GM18951 (cell line): ENCODE measurements around the gene RAB6B.

ENCODE experiments used
- POLR2A ChIP-seq: IDR thresholded peaks from 4 replicates; pipeline ENCODE4 v1.6.1; 2011; ENCODE audit warnings: mild to moderate bottlenecking; ENCODE audit not compliant: insufficient read length, insufficient read depth; ENCODE audit errors: extremely low read depth
- in situ Hi-C: fragments of 300-500 bp; cut with MboI; formaldehyde crosslinking; loops from one replicate; pipeline ENCODE4 v1.12.0; 2022; ENCODE audit warnings: low sequenced_read_pairs, mixed read lengths, inconsistent platforms; ENCODE audit not compliant: unreplicated experiment

Gene RAB6B

DNA sequence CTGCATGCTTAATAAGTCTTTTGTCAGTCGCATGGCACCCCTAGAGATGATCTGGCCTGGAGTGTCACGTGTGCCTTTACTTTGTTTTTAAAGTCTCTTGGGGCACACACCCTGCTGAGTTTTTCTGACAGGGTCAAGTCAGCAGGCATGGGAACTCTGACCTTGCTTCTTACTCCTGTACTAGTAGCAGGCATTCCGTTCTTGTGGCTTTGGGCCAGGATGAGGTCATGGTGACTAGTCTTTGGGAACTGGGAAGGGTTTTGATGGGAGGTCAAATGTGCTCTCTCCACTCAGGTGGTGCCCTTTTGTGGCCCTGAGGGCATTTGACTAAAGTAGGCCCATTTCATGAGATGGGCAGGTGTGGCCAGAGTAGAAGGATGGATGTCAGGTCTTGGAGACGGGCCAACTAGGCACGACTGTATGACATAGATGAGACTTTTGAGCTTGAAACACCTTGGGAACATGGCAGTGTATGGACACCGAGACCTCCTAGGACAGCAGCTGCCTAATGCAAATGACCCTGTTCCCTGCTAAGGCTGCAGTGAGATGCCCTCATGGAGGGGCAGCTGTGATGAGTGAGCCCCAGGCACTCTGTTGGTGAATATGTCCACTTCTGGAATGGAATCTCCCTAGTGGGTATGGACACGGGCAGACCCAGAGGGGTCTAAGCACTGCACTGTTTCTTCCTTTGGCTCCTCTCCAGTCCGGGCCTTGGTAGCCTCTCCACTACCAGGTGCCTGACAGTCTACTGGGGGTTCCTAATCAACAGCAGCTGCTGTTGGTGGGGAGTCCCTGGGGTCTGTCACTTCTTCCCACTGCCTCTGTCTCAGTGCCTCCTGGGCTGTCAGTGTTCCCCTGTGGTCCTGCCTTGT is 73.7 kb downstream of the RAB6B start:
- no peak for TF ChIP-seq POLR2A
- in situ Hi-C loops = no loop called here

DNA sequence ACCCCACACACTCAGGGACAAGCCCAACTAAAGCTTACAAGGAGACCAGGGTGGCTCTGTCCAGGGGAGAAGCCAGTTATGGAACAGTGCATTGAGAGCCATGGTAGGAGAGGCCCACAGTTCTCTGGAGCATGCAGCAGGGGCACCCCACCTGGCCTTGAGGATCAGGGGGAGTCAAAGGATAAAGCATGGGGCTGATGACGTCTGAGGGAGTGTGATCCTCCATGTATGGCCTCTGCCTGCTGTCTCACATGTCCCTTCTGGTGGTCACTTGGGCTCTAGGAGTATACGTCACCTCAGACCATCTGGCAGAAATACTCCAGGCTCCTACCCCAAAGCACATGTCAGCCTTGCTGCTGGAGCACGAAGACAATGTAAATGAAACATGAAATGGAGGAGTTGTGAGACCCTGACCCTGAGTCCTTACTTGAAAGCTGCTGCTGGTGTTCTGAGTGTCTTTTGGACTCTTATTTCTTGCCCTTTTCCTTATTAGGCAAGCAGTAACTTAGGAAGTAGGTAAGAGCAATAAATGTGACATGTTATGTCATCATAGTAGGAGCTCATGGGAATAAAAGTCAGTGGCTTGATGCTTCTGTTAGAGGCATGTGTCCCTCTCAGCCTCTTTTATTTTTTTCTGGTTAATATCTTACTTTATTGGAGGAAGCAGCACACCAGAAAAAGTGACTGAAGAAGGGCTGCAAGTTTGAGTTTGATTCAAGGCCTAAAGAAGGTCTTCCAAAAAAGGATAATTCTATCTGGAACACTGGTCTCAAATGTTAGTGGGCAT is 74.6 kb downstream of the RAB6B start:
- in situ Hi-C loops = no loop called here
- no peak for TF ChIP-seq POLR2A

DNA sequence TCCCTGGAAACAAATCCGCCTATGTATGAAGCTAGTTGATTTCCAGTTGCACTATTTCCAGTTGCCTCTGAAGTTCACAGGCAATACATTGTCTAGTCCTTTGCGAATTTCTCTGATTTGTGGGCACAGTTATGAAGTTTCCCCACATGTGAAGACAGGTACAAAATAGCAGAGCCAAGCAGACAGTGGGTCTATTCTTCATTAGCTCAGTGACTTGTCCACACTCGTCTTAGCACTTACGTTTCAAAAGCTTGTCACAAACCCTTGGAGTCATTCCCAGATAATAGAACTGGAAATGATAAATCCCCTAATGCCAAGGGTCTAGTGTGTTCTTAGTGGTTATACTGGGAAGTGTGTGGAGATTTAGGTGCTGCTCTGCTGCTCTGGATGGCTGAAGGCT is 75.6 kb downstream of the RAB6B start:
- no peak for TF ChIP-seq POLR2A
- in situ Hi-C loops = no loop called here

DNA sequence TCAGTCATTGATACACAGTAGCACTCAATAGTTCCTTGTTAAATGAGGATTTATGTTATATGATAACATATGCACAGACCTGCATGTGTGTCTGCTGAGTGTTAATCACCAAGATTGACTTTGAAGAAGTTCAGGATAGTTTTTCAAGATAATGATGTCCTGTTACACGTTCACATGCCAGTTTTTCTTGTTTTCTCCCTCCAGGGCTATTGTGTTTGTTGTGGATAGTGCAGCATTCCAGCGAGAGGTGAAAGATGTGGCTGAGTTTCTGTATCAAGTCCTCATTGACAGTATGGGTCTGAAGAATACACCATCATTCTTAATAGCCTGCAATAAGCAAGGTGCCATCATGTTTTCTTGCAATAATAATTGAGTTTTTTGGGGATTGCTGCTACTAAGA is 80.3 kb downstream of the RAB6B start:
- no peak for TF ChIP-seq POLR2A
- in situ Hi-C loops = no loop called here

DNA sequence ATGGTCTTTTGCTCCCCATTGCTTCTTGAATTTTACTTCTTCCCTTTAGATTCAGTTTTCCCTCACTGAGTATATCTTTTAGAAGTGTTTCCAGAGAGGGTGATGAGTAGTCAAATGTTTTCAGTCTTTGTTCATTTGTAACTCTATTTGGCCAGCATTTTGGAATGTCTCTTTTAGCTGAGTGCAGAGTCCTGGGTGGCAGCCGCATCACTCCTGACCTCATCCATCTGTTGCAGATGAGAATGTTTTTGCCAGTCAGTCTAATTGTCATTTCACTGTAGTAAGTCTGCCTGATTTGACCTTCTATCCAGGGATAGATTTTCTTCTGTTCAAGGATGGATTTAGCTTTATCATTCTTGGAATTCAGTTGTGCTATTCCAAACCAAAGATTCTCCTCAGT is 82.8 kb downstream of the RAB6B start:
- in situ Hi-C loops = no loop called here
- no peak for TF ChIP-seq POLR2A

DNA sequence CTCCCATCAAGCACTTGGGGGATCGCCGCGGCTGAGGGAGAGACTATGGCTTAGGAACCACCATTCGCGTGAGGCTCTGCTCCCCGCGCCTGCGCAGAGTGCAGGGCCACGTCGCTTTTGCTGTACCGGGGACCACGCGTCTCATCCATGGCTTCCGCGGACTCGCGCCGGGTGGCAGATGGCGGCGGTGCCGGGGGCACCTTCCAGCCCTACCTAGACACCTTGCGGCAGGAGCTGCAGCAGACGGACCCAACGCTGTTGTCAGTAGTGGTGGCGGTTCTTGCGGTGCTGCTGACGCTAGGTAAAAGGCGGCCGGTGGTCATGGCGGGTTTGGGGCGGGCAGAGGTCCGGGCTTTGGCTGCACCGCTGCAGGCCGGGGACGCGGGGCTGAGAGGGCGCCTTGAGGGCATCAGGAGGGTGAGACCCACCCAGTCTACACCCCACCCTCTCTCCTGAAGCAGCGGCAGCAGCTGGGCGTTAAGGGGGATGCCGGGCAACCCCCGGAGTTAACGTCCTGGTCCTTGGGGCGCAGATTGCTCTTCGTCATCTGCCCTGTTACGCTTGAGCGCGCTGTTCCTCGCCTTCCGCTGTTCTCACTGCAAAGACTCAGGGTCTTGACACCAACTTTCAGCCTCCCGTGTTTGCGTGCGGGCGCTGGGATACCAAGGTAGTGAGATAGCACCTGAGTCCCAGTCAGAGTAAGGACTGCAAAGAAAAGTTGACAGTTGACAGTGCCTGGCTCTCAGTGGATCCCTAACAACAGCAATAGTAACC is 89.8 kb downstream of the RAB6B start, which contains the start of gene SRPRB:
TSS of gene SRPRB (plus strand) at position 114 of the 774 bp plus-strand sequence. CDS start at position 148, 34 bp downstream.
- TF ChIP-seq POLR2A = peak; percentile 93
- in situ Hi-C loops = no loop called here

DNA sequence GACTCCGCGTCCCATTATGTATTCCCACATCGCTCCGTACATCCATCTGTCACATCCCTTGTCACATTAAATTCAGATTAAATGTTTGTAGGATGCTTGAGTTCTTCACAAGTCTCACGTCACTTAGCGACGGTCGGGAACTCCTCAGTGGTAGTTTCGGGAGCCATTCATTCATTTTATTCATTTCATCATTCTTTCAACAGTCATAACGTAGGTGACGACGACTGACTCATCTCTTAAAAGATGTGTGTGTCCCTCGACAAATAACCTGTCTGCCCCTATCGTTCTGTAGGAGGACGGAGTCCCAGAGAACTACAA is 90.3 kb downstream of the RAB6B start:
- in situ Hi-C loops = no loop called here
- TF ChIP-seq POLR2A = no peak

DNA sequence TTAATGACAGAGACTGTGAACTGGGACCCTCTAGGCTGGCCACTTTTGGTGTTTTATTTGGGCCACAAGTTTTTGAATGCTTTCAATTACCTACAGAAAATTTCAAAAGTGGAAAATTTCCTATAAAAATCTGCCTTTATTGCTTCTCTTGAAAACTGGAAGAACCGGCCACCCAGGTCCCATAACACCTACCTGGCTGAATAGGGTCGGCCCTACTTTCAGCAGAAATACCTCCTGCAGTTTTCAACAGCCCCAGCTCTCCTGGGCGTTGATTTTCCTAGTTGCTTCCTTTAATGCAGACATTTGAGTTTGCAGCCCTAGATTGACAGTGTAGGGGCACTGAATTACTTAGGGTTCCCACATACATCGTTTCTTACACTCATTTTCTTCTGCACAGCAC is 90.8 kb downstream of the RAB6B start:
- in situ Hi-C loops = no loop called here
- no peak for TF ChIP-seq POLR2A

DNA sequence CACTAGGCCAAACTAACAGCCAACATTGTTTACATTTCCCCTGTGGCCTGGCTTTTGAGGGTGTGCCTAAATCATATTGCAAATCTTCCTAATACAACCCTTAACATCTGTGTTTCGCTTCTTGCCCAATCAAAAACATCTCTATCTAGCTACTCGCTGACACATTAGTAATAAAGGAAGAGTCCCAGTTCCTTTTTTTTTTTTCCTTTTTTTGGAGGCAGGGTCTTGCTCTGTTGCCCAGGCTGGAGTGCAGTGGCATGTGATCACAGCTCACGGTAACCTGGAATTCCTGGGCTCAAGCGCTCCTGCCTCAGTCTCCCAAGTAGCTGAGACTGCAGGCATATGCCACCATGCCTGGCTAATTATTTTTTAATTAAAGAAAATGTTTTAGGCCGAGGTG is 92.2 kb downstream of the RAB6B start:
- no peak for TF ChIP-seq POLR2A
- in situ Hi-C loops = no loop called here

DNA sequence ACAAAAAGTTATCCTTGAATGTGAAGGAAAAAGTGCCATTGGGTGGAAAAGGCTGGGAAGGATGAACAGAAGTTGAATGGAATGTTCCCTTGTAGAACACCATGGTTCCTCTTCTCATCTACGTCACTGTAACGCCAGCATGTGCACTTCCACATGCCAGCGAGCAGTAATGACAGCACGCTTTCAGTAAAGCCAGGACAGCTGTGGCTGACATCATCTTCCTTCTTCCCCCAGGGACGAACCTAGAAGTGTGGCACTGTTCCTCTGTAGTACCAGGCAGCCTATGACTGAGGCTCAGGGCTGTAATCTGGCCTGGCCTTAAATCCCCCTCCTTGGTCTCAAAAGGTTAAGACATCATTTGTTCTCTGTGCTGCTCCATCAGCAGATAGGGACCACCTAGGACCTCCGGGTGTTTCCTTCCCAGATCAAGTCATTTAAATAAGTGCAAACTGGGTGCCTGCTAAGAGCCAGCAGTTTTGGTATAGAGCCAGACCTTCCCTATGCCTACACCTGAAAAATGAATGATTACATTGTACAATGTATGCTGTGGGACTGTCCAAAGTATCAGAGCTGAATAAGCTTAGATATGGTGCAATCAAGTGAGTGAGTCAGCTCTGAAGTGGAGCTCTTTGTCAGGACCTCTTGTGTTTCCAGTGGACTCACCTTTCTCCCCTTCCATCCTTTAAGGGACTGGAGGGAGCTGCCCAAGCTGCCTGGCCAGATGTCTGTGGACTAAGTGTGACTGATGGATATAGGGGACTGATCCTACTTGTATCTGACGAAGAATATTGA is 95.7 kb downstream of the RAB6B start:
- no peak for TF ChIP-seq POLR2A

DNA sequence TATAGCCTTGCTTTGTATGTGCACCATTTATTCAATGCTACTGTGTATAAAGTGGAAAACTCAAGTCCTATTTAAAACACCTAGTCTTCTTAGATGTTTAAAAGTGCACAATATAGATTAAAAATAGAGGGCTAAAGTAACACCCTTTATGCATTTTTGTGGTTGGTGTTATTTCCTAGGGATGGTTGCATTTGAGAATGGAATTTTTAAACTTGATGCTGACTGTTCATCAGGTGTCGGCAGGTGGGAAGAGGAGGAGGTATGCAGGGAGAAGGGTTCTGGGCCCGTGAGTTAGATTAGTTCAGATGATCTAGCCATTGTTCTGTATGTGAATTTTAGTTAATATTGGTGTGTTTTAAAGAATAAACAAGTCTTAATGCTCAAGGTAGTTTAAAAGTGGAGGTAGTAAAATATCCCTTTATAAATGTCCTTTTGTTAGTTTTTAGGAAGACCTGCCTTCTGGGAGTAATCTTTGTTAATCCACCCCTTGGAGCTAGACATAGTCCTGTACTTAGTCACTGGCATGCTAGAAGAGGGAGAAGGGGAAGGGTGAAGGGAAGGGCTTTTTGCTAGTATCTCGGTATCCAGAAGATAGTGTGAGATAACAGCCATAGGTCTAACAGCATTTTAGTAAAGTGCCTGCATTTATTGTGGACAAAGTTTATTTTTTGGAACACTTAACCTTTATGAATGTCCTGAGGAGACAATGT is 98.1 kb downstream of the RAB6B start:
- in situ Hi-C loops = no loop called here
- no peak for TF ChIP-seq POLR2A

More for the DNA sequence above, 95.7 kb downstream of the RAB6B start:
- in situ Hi-C loops = no loop called here

DNA sequence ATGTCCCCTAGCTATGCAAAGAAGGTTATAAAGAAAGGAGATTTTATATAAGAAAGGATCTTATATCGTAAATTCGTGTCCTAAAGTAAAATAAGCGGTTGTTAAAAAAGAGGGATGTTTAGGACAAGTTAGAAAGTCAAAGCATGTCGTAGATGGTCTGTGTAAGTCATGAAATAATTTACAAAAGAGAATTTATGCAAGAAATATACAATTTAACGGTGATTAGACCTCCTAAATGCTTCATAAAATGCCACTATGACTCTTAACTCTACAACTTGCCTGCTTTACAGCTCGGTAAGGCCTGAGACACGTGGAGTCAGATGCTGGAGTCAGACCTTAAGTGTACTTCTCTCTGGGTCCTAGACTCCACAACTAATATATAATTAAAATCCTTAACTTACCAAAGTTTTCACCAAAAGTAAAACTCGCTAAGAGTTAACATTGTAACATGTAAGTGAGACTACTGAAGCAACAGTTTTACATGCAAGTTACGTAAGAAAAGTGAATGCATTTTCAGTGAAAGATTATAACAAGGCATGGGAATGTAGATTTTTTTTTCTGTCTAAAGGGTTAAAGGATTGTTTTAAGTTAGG is 103.4 kb downstream of the RAB6B start:
- no peak for TF ChIP-seq POLR2A
- in situ Hi-C loops = no loop called here

DNA sequence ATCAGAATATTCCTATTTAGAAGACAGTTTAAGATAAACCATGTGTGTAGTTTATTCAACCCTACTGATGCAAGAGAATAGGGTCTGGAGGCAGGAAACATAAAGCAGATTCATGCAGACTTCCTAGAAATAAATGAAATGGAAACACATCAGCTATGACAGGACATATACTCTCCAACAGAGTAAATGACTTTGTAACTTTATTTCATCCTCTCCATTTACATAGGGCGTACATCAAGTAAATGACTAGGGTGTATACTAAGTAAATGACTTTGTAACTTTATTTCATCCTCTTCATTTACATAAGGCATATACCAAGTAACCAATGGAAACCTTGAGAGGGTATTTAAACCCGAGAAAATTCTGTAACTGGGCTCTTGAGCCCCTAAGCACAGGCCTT is 107.7 kb downstream of the RAB6B start:
- TF ChIP-seq POLR2A = no peak
- in situ Hi-C loops = no loop called here
